GM12864 (cell line): ENCODE results near the gene ARHGAP22.

ENCODE experiments used
- DNase-seq: peaks from one replicate; pipeline ENCODE4 v3.0.0-alpha.2; 2011; ENCODE audit warnings: low read depth
- H3K4me3 ChIP-seq: 2 replicates; pipeline ENCODE4 v1.5.1; 2011; ENCODE audit warnings: mild to moderate bottlenecking, low read depth, low read length, control low read depth
- TF ChIP-seq, protein P1 (sequence below): IDR thresholded peaks from 2 replicates; pipeline ENCODE4 v1.5.1; 2011; ENCODE audit warnings: low read depth, mild to moderate bottlenecking, moderate library complexity, low read length, control low read depth, inconsistent platforms; ENCODE audit errors: missing control alignments

Gene ARHGAP22

DNA sequence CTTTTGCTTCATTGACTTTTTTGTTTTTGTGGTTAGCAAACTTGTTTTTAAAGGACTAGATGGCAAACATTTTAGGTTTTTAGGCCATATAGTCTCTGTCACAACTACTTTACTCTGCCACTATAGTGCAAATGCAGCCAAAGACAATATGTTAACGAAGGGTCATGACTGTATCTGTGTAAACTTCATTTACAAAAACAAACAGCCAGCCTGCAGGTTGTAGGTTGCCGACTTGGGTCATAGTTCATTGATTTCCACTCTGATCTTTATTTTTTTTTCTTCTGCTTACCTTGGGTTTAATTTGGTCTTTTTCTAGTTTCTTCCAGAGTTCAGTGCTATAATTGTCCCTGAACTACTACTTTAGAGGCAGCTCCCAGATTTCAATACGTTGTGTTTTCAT, 120.0 kb downstream of the ARHGAP22 start:
- no peak overlapping the region for H3K4me3 ChIP-seq
- TF ChIP-seq, protein P1, sequence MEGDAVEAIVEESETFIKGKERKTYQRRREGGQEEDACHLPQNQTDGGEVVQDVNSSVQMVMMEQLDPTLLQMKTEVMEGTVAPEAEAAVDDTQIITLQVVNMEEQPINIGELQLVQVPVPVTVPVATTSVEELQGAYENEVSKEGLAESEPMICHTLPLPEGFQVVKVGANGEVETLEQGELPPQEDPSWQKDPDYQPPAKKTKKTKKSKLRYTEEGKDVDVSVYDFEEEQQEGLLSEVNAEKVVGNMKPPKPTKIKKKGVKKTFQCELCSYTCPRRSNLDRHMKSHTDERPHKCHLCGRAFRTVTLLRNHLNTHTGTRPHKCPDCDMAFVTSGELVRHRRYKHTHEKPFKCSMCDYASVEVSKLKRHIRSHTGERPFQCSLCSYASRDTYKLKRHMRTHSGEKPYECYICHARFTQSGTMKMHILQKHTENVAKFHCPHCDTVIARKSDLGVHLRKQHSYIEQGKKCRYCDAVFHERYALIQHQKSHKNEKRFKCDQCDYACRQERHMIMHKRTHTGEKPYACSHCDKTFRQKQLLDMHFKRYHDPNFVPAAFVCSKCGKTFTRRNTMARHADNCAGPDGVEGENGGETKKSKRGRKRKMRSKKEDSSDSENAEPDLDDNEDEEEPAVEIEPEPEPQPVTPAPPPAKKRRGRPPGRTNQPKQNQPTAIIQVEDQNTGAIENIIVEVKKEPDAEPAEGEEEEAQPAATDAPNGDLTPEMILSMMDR: no peak
- no peak for DNase-seq

DNA sequence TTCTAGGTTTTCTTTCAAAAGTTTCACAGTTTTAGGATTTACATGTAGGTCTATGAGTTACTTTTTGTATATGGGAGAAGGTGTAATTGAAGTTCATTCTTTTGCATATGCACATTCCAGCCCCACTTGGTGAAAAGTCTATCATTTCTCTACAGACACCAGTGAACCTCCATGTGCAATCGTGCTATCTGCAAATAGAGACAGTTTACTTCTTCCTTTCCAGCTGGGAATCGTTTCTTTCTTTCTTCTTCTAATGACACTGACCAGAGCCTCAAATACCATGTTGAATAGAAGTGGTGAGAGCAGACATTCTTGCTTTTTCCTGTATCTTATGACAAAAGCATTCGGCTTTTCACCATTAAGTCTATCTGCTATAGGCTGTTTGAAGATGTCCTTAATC, 122.7 kb downstream of the ARHGAP22 start:
- DNase-seq: no peak
- TF ChIP-seq, protein P1: no peak
- no peak overlapping the region for H3K4me3 ChIP-seq

DNA sequence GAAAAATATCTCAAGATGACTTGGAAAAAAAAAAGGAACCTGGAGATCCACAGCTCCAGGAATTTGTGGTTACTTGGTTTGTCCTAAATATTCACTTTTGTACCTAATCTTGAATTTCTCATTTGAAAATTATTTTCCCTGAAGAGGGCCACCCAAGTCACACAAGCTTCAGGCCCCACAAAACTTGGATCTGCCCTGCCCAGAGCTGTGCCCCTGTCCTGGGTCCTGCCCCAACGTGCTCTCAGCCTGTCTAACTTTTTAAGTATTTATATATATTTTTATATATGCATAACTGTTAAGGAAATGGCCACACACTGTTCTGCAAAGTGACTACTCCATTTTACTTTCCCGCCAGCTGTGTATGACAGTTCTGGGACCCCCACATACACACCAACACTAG, 123.5 kb downstream of the ARHGAP22 start:
- DNase-seq: no peak
- TF ChIP-seq, protein P1: no peak
- no peak overlapping the region for H3K4me3 ChIP-seq

DNA sequence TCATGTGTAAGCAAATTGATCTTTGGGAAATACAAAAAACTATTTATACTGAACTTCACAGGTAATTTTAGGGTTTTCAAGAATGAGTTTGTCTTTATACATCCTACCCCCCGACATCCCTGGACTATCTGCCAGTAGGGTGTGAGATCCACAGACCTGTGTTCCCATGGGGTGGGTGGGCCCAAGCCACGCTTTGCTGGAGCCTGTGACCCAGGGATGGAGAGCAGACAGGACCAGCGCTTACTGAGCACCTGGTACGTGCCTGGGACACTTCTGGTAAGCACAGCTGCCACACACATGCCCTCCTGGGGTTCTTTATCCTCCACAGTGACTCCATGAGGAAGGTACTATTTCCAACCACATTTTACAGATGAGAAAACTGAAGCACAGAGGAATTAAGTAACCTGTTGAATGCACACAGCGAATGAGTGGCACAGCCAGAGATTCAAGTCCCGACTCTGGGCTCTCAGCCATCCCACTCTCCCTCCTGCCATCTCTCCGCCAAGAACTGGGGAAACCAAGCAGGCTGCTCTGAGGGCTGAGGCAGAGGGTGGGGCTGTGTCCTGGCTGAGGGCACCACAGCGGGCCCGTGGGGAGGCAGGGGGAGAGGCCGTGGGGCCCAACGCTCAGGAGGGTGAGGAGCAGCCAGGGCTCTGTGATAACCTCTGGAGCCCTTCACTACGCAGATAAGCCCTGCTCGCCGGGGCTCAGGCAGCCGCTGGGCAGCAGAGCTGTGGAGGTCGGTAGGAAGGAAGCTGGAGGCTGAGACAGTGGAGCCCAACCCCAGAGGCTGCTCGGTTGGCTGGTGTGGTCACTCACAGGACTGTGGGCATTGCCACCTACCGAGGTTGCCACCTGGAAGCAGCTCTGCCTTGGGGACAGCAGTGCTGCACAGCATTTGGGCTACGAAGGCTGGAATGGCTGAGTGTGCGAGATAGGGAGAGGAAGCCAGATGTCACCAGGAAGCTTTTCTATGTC, 124.2 kb downstream of the ARHGAP22 start:
- no peak overlapping the region for H3K4me3 ChIP-seq
- TF ChIP-seq, protein P1: no peak
- DNase-seq: no peak

DNA sequence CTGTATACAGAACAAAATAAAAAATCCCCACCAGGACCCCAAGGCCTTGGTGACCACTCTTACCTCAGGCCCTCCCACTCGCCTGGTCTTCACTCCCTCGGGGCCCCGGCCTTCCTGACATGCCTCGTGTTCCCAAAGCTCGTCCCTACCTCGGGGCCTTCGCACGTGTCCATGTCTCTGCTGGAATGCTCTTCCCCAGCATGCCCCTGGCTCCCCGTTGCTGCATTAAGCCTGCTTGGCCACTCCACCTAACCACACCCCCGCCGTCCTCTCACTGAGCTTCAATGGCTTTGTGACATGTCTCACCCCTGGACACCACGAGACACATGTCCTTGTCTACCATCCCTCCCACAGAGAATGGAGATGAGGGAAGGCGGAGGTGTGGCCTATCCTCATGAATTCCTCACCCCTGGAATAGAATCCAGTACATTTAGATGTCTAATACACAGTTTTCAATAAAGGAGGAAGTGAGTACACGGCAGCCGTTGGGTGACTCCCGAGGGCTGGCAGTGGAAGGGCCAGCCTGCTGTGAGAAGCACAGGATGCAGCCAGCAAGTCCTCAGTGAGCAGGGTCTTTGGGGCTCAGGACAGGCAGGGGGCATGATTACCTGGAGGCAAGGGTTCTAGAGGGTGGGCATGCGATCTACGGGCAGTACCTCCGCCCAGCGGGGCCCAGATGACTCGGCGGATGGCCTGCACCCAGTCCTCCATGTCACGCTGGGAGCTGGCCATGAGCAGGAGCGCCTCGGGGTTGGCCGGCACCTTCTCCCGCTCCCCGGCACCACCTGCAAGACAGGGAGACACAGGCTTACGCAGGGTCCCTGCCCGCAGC, 125.7 kb downstream of the ARHGAP22 start:
- DNase-seq: no peak
- TF ChIP-seq, protein P1: no peak
- H3K4me3 ChIP-seq: no peak overlapping the region

DNA sequence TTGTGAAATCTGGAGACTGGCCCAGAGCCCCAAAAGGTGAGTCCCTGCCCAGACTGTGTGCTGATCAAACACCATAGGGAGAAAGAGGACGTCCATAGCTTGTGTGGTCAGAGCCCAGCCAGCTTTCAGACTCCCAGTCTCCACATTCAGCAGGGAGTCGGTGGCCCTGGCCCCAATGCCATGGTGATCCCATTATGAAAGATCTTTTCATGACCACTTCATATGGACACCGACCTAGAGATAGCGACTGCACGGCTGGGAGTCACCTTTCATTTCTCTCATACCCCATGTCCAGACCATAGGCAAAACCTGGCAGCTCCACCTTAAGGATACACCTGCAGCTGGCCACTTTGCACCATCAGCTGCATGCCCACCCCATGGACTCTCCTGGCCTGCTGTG, 126.4 kb downstream of the ARHGAP22 start:
- no peak for DNase-seq

More for the DNA sequence above, 126.4 kb downstream of the ARHGAP22 start:
- TF ChIP-seq, protein P1: no peak
- H3K4me3 ChIP-seq: no peak overlapping the region
